GM18508 (cell line): Measurements from ENCODE around the gene ZNF524.

Experiments used
- ATAC-seq: cut with Tn5 transposase; IDR thresholded peaks from one replicate; pipeline ENCODE4 v1.9.1; 2021; ENCODE audit warnings: moderate number of reproducible peaks; ENCODE audit not compliant: insufficient read depth, unreplicated experiment

Gene ZNF524

GRCh38 chr19:55650602-55651230 is 50.6 kb downstream of the ZNF524 start:
- no peak for ATAC-seq

GRCh38 chr19:55651236-55651635 is 51.1 kb downstream of the ZNF524 start:
- ATAC-seq: no peak

GRCh38 chr19:55652311-55653128 is 52.4 kb downstream of the ZNF524 start:
- no peak for ATAC-seq
